KMS-11 (cell line): ENCODE results near the gene KIF7.

ENCODE experiments used
- H2AFZ ChIP-seq: fragments of 200-600 bp; sonication (generic); 2 replicates; pipeline ENCODE4 v1.6.1; 2016; ENCODE audit warnings: antibody characterized with exemption, mixed run types, low read depth
- H3K27ac ChIP-seq: fragments of 200-600 bp; sonication (generic); 2 replicates; pipeline ENCODE4 v1.6.1; 2016; ENCODE audit warnings: mild to moderate bottlenecking, mixed run types
- H3K27me3 ChIP-seq: fragments of 200-600 bp; sonication (generic); 2 replicates; pipeline ENCODE4 v1.6.1; 2017; ENCODE audit warnings: mild to moderate bottlenecking, low read depth, mixed run types, moderate library complexity; ENCODE audit not compliant: insufficient read depth
- H3K36me3 ChIP-seq: fragments of 200-600 bp; sonication (generic); 2 replicates; pipeline ENCODE4 v1.6.1; 2017; ENCODE audit warnings: mild to moderate bottlenecking, mixed run types; ENCODE audit not compliant: insufficient read depth
- H3K4me1 ChIP-seq: fragments of 200-600 bp; sonication (generic); 2 replicates; pipeline ENCODE4 v1.6.1; 2016; ENCODE audit warnings: mild to moderate bottlenecking, low read depth, mixed run types; ENCODE audit not compliant: poor library complexity, severe bottlenecking
- H3K4me2 ChIP-seq: fragments of 200-600 bp; sonication (generic); 2 replicates; pipeline ENCODE4 v1.7.0; 2016; ENCODE audit warnings: mild to moderate bottlenecking, mixed run types
- H3K4me3 ChIP-seq: fragments of 200-600 bp; sonication (generic); IDR thresholded peaks from 2 replicates; pipeline ENCODE4 v1.6.1; 2017; ENCODE audit warnings: low read depth, low read length, mixed read lengths; ENCODE audit not compliant: insufficient read depth
- H3K79me2 ChIP-seq: fragments of 200-600 bp; sonication (generic); 2 replicates; pipeline ENCODE4 v1.6.1; 2016; ENCODE audit warnings: low read depth, mixed run types; ENCODE audit not compliant: insufficient read depth
- H3K9ac ChIP-seq: fragments of 200-600 bp; sonication (generic); 2 replicates; pipeline ENCODE4 v1.6.1; 2016; ENCODE audit warnings: mild to moderate bottlenecking, mixed run types
- H4K20me1 ChIP-seq: fragments of 200-600 bp; sonication (generic); 2 replicates; pipeline ENCODE4 v1.6.1; 2016; ENCODE audit warnings: mild to moderate bottlenecking, mixed run types; ENCODE audit not compliant: insufficient read depth
- TF ChIP-seq, protein P1 (sequence below): fragments of 200-600 bp; sonication (generic); conservative IDR thresholded peaks from 2 replicates; pipeline ENCODE4 v1.6.1; 2017; ENCODE audit warnings: low read depth, mild to moderate bottlenecking, antibody characterized with exemption, low read length, moderate library complexity, mixed read lengths

Gene KIF7

DNA sequence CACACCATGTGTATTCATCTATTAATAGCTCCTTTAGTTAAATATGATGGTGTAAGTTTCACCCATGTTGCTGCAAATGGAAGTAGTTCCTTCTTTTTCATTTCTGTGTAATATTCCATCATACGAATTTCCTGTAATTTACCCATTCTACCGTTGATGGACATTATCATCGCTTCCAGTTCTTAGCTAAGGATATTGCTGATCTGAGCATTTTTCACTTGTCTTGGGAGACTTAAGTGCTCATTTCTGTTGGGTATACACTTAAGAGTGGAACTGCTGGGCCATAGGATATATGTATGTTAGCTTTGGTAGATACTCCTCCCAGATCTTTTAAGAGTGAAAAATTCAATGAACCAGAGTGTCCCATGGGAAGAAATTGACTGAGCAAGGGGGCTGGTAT, 12.9 kb upstream of the KIF7 start:
- Histone ChIP-seq H3K4me1 (no peaks in the 10 kb centered on the region), H3K4me3 (no peak overlapping the region), H2AFZ (no peak overlapping the region), H3K36me3 (no peaks in the 10 kb centered on the region), H4K20me1 (no peaks in the 10 kb centered on the region), H3K27me3 (no peaks in the 10 kb centered on the region), H3K9ac (no peak overlapping the region), H3K4me2 (no peak overlapping the region), H3K27ac (no peak overlapping the region), H3K79me2 (no peaks in the 10 kb centered on the region)
- TF ChIP-seq, protein P1, sequence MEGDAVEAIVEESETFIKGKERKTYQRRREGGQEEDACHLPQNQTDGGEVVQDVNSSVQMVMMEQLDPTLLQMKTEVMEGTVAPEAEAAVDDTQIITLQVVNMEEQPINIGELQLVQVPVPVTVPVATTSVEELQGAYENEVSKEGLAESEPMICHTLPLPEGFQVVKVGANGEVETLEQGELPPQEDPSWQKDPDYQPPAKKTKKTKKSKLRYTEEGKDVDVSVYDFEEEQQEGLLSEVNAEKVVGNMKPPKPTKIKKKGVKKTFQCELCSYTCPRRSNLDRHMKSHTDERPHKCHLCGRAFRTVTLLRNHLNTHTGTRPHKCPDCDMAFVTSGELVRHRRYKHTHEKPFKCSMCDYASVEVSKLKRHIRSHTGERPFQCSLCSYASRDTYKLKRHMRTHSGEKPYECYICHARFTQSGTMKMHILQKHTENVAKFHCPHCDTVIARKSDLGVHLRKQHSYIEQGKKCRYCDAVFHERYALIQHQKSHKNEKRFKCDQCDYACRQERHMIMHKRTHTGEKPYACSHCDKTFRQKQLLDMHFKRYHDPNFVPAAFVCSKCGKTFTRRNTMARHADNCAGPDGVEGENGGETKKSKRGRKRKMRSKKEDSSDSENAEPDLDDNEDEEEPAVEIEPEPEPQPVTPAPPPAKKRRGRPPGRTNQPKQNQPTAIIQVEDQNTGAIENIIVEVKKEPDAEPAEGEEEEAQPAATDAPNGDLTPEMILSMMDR, result no peak

DNA sequence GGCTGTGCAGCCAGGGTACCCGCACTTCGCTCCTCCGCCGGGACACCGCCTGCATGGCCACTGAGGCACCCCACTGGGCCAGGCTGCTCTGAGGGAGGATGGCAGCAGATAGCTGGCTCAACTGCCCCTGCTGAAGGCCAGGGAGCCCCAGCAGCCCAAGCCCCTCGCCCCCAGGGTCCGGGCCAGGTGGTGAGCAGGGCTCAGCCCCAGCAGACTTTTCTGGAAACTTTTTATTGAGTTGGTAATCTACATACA, 12.4 kb upstream of the KIF7 start:
- H2AFZ ChIP-seq, result no peak overlapping the region
- H3K36me3 ChIP-seq, result no peaks in the 10 kb centered on the region
- no peak overlapping the region for H3K4me2 ChIP-seq
- TF ChIP-seq, protein P1, result no peak
- H4K20me1 ChIP-seq, result no peaks in the 10 kb centered on the region
- no peaks in the 10 kb centered on the region for H3K79me2 ChIP-seq
- no peak overlapping the region for H3K9ac ChIP-seq
- H3K27ac ChIP-seq, result no peak overlapping the region
- no peaks in the 10 kb centered on the region for H3K4me1 ChIP-seq
- no peaks in the 10 kb centered on the region for H3K27me3 ChIP-seq
- no peak overlapping the region for H3K4me3 ChIP-seq

DNA sequence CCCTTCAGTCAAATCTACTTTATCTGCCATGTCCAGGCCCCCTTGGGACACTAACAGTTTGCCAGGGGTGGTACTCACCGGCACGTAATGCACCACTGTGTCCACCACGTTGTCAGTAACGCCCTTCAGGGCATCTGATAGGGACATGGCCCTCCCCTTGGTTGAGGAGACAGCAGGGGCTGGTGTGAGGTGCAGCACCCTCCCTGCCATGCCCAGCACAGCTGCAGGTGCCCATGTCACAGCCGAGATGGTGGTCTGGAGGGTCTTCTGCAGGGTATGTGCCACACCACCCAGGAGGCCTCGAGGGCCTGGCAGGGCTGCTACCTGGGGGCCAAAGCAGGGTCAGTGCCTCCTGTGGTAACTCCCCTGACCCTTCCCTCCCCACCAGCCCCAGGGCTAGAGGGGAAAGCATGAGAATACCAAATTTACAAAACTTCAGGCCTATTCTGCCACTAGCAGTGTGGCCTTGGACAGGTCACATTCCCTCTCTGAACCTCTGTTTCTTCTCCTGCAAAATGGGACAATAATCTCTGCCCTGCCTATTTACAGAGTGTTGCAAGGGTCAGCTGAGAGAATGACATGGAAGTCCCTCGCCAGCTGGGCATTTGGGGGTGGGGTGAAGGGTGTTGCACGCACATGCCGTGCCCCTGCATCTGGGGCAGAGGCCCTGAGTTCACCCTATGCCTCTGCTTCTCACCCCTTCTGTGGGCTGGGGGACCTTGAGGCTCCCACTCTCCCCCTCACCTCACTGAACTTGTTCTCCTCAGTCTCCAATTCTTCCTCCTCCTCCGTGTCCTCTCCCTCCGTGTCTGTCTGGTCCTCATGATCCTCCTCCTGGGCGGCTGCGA, 11.8 kb upstream of the KIF7 start:
- Histone ChIP-seq H2AFZ (no peak overlapping the region), H3K4me3 (no peak overlapping the region), H3K36me3 (no peaks in the 10 kb centered on the region), H3K27me3 (no peaks in the 10 kb centered on the region), H3K27ac (no peak overlapping the region), H4K20me1 (no peaks in the 10 kb centered on the region), H3K9ac (no peak overlapping the region), H3K4me2 (no peak overlapping the region), H3K4me1 (no peaks in the 10 kb centered on the region), H3K79me2 (no peaks in the 10 kb centered on the region)
- TF ChIP-seq, protein P1, result no peak

DNA sequence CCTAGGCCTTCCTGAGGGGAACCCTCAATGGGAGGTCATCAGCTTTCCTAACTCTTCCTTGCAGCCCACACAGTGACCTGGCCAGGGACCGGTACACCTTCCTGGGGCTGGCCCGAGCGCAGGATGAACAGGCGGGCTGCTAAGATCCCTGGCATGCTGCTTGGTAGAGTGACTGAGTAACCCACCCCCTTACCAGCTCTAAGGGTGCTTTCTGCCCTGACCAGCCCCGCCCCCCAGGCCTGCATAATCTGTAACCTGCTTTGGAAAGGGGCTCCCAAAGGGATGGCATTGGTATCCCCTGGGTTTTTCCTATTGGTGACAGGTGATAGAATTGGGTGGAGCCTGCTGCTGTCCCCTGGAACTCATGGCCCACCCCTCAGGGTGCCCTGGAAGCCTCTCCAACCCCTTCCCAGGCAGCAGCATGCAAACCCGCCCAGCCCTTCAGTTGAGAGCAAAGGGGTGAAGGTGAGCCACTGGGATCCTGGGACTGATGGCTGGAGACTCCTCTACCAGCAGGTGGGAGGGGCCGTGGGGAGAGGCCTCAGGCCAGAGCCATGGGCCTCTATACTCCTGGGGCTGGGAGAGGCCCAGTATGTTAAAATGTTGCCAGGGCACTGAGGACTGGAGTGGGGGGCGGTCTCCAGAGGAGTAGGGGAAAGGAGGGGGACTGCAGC, 11.1 kb upstream of the KIF7 start:
- H3K27me3 ChIP-seq, result no peaks in the 10 kb centered on the region
- TF ChIP-seq, protein P1, result no peak
- H3K9ac ChIP-seq, result no peak overlapping the region
- H3K4me3 ChIP-seq, result no peak overlapping the region
- H3K36me3 ChIP-seq, result no peaks in the 10 kb centered on the region
- H2AFZ ChIP-seq, result no peak overlapping the region
- H3K27ac ChIP-seq, result no peak overlapping the region
- H3K4me1 ChIP-seq, result no peaks in the 10 kb centered on the region
- H4K20me1 ChIP-seq, result no peaks in the 10 kb centered on the region
- no peaks in the 10 kb centered on the region for H3K79me2 ChIP-seq
- no peak overlapping the region for H3K4me2 ChIP-seq
